Keratinocyte (primary cell): ENCODE measurements around the gene HOXB7.

Experiments used
- CTCF ChIP-seq, 3 experiments: IDR thresholded peaks in 1 of 3; conservative IDR thresholded peaks in 1 of 3; optimal IDR thresholded peaks in 1 of 3; 2 replicates in 2 of 3; 3 replicates in 1 of 3; pipeline versions ENCODE3 to v1.5.1; 2011; ENCODE audit warnings: low read length in 3 of 3, mild to moderate bottlenecking in 3 of 3, moderate library complexity in 2 of 3, control low read depth in 1 of 3, inconsistent platforms in 1 of 3; ENCODE audit not compliant: insufficient read depth in 2 of 3; ENCODE audit errors: extremely low read depth in 1 of 3
- EZH2 ChIP-seq: IDR thresholded peaks from one replicate; pipeline ENCODE4 v1.6.1; 2012; ENCODE audit warnings: inconsistent platforms, mild to moderate bottlenecking, low read length, moderate library complexity

- TF ChIP-seq CTCF (optimal IDR thresholded peaks at IDR 0.05 in 1 of 3, IDR thresholded peaks at IDR 0.05 in 1 of 3, conservative IDR thresholded peaks at IDR 0.05 in 1 of 3; ENCODE audit: extremely low read depth in 1 of 3, insufficient read depth in 2 of 3, low read length in 3 of 3) (no peak), EZH2 (peak; percentile 96)
Measured at GRCh38 chr17:48619826-48620449, 9.1 kb upstream of the HOXB7 start.
